Breast epithelium (tissue), 4 donors: ENCODE results near the gene ADAM8. TPM values are rescaled to one million over a fixed set of nuclear protein-coding genes. Genes with fewer than 3 reads are reported as not detected.

Experiments
- DNase-seq, 2 donors: peaks; one replicate each; pipeline ENCODE4 v3.0.0-alpha.2; 2019; ENCODE audit warnings: low spot score in 2 of 2
- H3K27ac ChIP-seq, 2 donors: fragments of 200-600 bp; sonication (generic) in 1 of 2; one replicate each; pipeline ENCODE4 v1.5.1; 2016 to 2019; ENCODE audit warnings: mild to moderate bottlenecking in 1 of 2
- H3K27me3 ChIP-seq, 2 donors: fragments of 200-600 bp; sonication (generic) in 1 of 2; one replicate each; pipeline versions ENCODE4 v1.5.1 to v1.6.0; 2017 to 2019; ENCODE audit warnings: control low read depth in 1 of 2, mild to moderate bottlenecking in 1 of 2
- H3K36me3 ChIP-seq: fragments of 200-600 bp; one replicate; pipeline ENCODE4 v1.5.1; 2019
- H3K4me1 ChIP-seq, 2 donors: fragments of 200-600 bp; sonication (generic); one replicate each; pipeline ENCODE4 v1.5.1; 2016 to 2019; ENCODE audit warnings: control low read depth in 1 of 2
- H3K4me3 ChIP-seq, 3 donors: fragments of 200-600 bp; sonication (generic); 1 replicate in 2 of 3; 2 replicates in 1 of 3; pipeline ENCODE4 v1.5.1; 2016 to 2019; ENCODE audit warnings: mild to moderate bottlenecking in 3 of 3, moderate library complexity in 2 of 3
- H3K9me3 ChIP-seq, 2 donors: fragments of 200-600 bp; sonication (generic) in 1 of 2; one replicate each; pipeline ENCODE4 v1.5.1; 2016 to 2019; ENCODE audit warnings: control low read depth in 1 of 2
- POLR2A ChIP-seq: fragments of 450-650 bp; IDR thresholded peaks from one replicate; pipeline ENCODE4 v1.6.1; 2016; ENCODE audit warnings: antibody characterized with exemption, mild to moderate bottlenecking, moderate library complexity
- POLR2AphosphoS5 ChIP-seq, 3 donors: sonication (generic); formaldehyde crosslinking; IDR thresholded peaks; one replicate each; pipeline ENCODE4 v1.6.1; 2017; ENCODE audit warnings: antibody characterized with exemption in 3 of 3
- intact Hi-C: fragments of 100-400 bp; cut with DNase I; formaldehyde crosslinking; loops from one replicate; pipeline ENCODE4 v1.15.1; 2023; ENCODE audit warnings: low total_unique reads
- total RNA-seq, 3 donors: library from RNA; depleted of rRNA; stranded (reverse); fragments of >200 nt; gene quantifications; one replicate each; pipeline ENCODE4 v1.1.0, GENCODE V29; 2016
- TF ChIP-seq, protein P1 (sequence below), 3 donors: fragments of 450-650 bp; IDR thresholded peaks; one replicate each; pipeline ENCODE4 v1.5.1; 2016 to 2017; ENCODE audit warnings: antibody characterized with exemption in 3 of 3, mild to moderate bottlenecking in 3 of 3, moderate library complexity in 3 of 3

ADAM8 gene
- total RNA-seq, 3 donors from 2014 or later: 4.6 to 6.6 (median 5.0) TPM

DNA sequence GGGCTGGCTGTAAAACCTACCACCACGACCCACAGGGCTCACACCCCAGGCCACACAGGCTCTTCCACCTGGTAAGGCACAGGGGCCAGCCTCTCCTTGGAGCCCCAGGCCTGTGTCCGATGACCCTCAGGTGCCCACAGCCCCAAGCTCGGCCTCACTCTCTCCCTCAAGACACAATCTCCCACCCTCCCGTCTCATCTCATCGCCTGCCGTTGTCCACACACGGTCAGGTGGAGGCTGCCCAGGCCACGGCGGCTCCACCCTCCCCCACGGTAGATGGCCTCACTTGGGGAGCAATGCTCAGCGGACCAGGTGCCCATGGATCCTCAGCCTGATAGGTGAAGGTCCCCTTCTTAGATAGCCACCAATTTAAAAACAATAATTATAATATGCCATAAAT lies 55.3 kb downstream of the ADAM8 start:
- Histone ChIP-seq H3K27me3 (peaks cover 0 to 46% of the 10 kb centered on the region in 2 donors), H3K4me3 (no peak overlapping the region), H3K27ac (no peak overlapping the region), H3K36me3 (no peaks in the 10 kb centered on the region), H3K9me3 (no peaks in the 10 kb centered on the region), H3K4me1 (no peaks in the 10 kb centered on the region)
- no peak for DNase-seq
- intact Hi-C loops: no loop called here
- TF ChIP-seq POLR2AphosphoS5 (IDR thresholded peaks at IDR 0.05) (no peak), POLR2A (no peak)

GRCh38 chr10:133219782-133220181 lies 56.9 kb downstream of the ADAM8 start:
- Histone ChIP-seq H3K36me3 (no peaks in the 10 kb centered on the region), H3K27ac (no peak overlapping the region), H3K27me3 (peaks cover 0 to 46% of the 10 kb centered on the region in 2 donors), H3K4me3 (no peak overlapping the region), H3K9me3 (no peaks in the 10 kb centered on the region), H3K4me1 (no peaks in the 10 kb centered on the region)
- TF ChIP-seq POLR2AphosphoS5 (IDR thresholded peaks at IDR 0.05) (no peak), POLR2A (no peak)
- TF ChIP-seq, protein P1, sequence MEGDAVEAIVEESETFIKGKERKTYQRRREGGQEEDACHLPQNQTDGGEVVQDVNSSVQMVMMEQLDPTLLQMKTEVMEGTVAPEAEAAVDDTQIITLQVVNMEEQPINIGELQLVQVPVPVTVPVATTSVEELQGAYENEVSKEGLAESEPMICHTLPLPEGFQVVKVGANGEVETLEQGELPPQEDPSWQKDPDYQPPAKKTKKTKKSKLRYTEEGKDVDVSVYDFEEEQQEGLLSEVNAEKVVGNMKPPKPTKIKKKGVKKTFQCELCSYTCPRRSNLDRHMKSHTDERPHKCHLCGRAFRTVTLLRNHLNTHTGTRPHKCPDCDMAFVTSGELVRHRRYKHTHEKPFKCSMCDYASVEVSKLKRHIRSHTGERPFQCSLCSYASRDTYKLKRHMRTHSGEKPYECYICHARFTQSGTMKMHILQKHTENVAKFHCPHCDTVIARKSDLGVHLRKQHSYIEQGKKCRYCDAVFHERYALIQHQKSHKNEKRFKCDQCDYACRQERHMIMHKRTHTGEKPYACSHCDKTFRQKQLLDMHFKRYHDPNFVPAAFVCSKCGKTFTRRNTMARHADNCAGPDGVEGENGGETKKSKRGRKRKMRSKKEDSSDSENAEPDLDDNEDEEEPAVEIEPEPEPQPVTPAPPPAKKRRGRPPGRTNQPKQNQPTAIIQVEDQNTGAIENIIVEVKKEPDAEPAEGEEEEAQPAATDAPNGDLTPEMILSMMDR (IDR thresholded peaks at IDR 0.05): no peak
- DNase-seq: no peak
- intact Hi-C loops: no loop called here

- H3K36me3 ChIP-seq: no peaks in the 10 kb centered on the region
- no peaks in the 10 kb centered on the region for H3K9me3 ChIP-seq
- H3K4me1 ChIP-seq: no peaks in the 10 kb centered on the region
- no peak for TF ChIP-seq POLR2A
- TF ChIP-seq, protein P1 (IDR thresholded peaks at IDR 0.05): no peak
- no peak for TF ChIP-seq POLR2AphosphoS5 (IDR thresholded peaks at IDR 0.05)
- no peak overlapping the region for H3K4me3 ChIP-seq
- no peak overlapping the region for H3K27ac ChIP-seq
- H3K27me3 ChIP-seq: peaks cover 0 to 53% of the 10 kb centered on the region in 2 donors
- intact Hi-C loops: no loop called here
- no peak for DNase-seq
Observed at GRCh38 chr10:133218891-133219290, 57.8 kb downstream of the ADAM8 start.

GRCh38 chr10:133217800-133218589 lies 58.7 kb downstream of the ADAM8 start:
- Histone ChIP-seq H3K4me1 (no peaks in the 10 kb centered on the region), H3K27me3 (peaks cover 0 to 53% of the 10 kb centered on the region in 2 donors)

GRCh38 chr10:133216776-133217175 lies 59.9 kb downstream of the ADAM8 start:
- Histone ChIP-seq H3K36me3 (no peaks in the 10 kb centered on the region), H3K4me1 (no peaks in the 10 kb centered on the region), H3K9me3 (no peaks in the 10 kb centered on the region), H3K27ac (no peak overlapping the region), H3K27me3 (peaks cover 0 to 53% of the 10 kb centered on the region in 2 donors), H3K4me3 (no peak overlapping the region)
- intact Hi-C loops: no loop called here
- DNase-seq: no peak
- TF ChIP-seq, protein P1 (IDR thresholded peaks at IDR 0.05): no peak
- TF ChIP-seq POLR2AphosphoS5 (IDR thresholded peaks at IDR 0.05): no peak
- no peak for TF ChIP-seq POLR2A

More at GRCh38 chr10:133217800-133218589, 58.7 kb downstream of the ADAM8 start:
- H3K9me3 ChIP-seq: no peaks in the 10 kb centered on the region
- TF ChIP-seq POLR2AphosphoS5 (IDR thresholded peaks at IDR 0.05): no peak
- TF ChIP-seq, protein P1 (IDR thresholded peaks at IDR 0.05): no peak
- no peak for TF ChIP-seq POLR2A
- DNase-seq: no peak
- intact Hi-C loops: no loop called here
- no peak overlapping the region for H3K4me3 ChIP-seq
- no peaks in the 10 kb centered on the region for H3K36me3 ChIP-seq
- H3K27ac ChIP-seq: no peak overlapping the region
